ENCODE results near the gene PCGF1. TPM values are rescaled to one million over a fixed set of nuclear protein-coding genes. Genes with fewer than 3 reads are reported as not detected.
A peak's percentile ranks its signal among the peaks of the same experiment; 100 is the strongest.

PCGF1 gene
- total RNA-seq, 2 experiments from 2014 or later: 11.6 to 13.8 TPM

DNA sequence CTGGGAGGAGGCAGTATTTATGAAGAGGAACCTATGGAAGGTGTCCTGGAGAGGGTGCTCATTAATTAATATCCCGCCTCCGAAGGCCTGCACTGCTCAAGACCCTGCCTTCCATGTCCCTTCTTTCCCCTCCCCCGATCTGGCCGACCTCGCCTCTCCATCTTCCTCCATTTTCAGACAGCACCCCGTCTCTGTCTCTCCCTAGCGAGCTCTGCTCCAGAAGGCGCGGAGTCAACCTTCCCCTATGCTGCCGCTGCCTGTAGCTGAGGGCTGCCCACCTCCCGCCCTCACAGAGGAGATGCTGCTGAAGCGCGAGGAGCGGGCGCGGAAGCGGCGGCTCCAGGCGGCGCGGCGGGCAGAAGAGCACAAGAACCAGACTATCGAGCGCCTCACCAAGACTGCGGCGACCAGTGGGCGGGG is 50.4 kb downstream of the PCGF1 start:
- CTCF ChIA-PET: interaction anchor here (1.1 to 6.2 kb wide), 4 partner anchors 17 to 66 kb away, joined by 3 to 61 read pairs (median 6); partner anchors contain the start of genes CCDC142 and TTC31
- H3K4me1 Mint-ChIP-seq (ENCODE audit: low read depth): peaks cover 69% of the 10 kb centered on the region
- Histone ChIP-seq H3K4me3 (ENCODE audit: low read length) (peak overlapping the region; percentile 96), H3K27me3 (ENCODE audit: control insufficient read depth in 1 of 2, insufficient read depth in 2 of 2, low read length in 2 of 2) (no peaks in the 10 kb centered on the region), H3K4me1 (ENCODE audit: insufficient read depth, low read length) (peaks cover 54% of the 10 kb centered on the region), H3K36me3 (ENCODE audit: insufficient read depth, low read length) (peaks cover 13% of the 10 kb centered on the region), H3K9me3 (ENCODE audit: control insufficient read depth in 1 of 2, insufficient read depth in 1 of 2, low read length in 2 of 2) (no peaks in the 10 kb centered on the region), H3K27ac (ENCODE audit: low read depth in 1 of 2, low read length in 2 of 2) (peak overlapping the region; percentile 100)
- POLR2A ChIA-PET: interaction anchor here (0.8 to 6.5 kb wide), 17 partner anchors 13 to 1223 kb away, joined by 3 to 225 read pairs (median 6); partner anchors contain the start of genes AUP1, C2orf81, CCDC142 and CCT7
- no peaks in the 10 kb centered on the region for H3K9me3 Mint-ChIP-seq
- intact Hi-C loops (cut with DNase I, micrococcal nuclease): loop anchor here (2.0 to 10.0 kb wide), 3 partner anchors 52 to 1222 kb away; partner anchors contain the start of genes CCT7 (in 2 of the 2), PRADC1 (in 2 of the 2) and TPRKB (in 1 of the 2)
- no peaks in the 10 kb centered on the region for H3K27me3 Mint-ChIP-seq
- peak overlapping the region; percentile 95 for H3K4me3 Mint-ChIP-seq
- H3K36me3 Mint-ChIP-seq (ENCODE audit: low read depth): peaks cover 30% of the 10 kb centered on the region
- ATAC-seq (ENCODE audit: poor library complexity): peak; percentile 9
- peak overlapping the region; percentile 98 for H3K27ac Mint-ChIP-seq
- TF ChIP-seq, protein P1, sequence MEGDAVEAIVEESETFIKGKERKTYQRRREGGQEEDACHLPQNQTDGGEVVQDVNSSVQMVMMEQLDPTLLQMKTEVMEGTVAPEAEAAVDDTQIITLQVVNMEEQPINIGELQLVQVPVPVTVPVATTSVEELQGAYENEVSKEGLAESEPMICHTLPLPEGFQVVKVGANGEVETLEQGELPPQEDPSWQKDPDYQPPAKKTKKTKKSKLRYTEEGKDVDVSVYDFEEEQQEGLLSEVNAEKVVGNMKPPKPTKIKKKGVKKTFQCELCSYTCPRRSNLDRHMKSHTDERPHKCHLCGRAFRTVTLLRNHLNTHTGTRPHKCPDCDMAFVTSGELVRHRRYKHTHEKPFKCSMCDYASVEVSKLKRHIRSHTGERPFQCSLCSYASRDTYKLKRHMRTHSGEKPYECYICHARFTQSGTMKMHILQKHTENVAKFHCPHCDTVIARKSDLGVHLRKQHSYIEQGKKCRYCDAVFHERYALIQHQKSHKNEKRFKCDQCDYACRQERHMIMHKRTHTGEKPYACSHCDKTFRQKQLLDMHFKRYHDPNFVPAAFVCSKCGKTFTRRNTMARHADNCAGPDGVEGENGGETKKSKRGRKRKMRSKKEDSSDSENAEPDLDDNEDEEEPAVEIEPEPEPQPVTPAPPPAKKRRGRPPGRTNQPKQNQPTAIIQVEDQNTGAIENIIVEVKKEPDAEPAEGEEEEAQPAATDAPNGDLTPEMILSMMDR (IDR thresholded peaks at IDR 0.05): no peak
- DNase-seq: no peak

Other genes starting within 250 kb of the PCGF1 start
- 10 to 100 TPM in 1 of 2 experiments, 1 to 10 TPM in 1; 7.8 to 10.4 TPM for gene SLC4A5, start 164.3 kb downstream of the PCGF1 start, total RNA-seq
- 10 to 100 TPM; 51.4 to 60.7 TPM for gene DCTN1, start 127.4 kb downstream of the PCGF1 start, total RNA-seq
- 1 to 10 TPM; 2.9 to 3.4 TPM for gene C2orf81, start 86.1 kb downstream of the PCGF1 start, total RNA-seq
- 10 to 100 TPM; 21.7 to 25.1 TPM for gene WDR54, start 86.0 kb downstream of the PCGF1 start, total RNA-seq
- gene RTKN, start 65.8 kb downstream of the PCGF1 start, total RNA-seq: under 1 TPM; 0.20 to 0.27 TPM
- 10 to 100 TPM; 41.3 to 41.8 TPM for gene INO80B, start 52.6 kb downstream of the PCGF1 start, total RNA-seq
- gene WBP1, start 49.3 kb downstream of the PCGF1 start, total RNA-seq: 10 to 100 TPM; 79.1 to 80.5 TPM
- gene MOGS, start 42.3 kb downstream of the PCGF1 start, total RNA-seq: 10 to 100 TPM; 47.6 to 48.6 TPM
- gene MRPL53, start 35.0 kb downstream of the PCGF1 start, total RNA-seq: 10 to 100 TPM; 39.5 to 44.3 TPM
- 10 to 100 TPM; 10.2 to 12.4 TPM for gene CCDC142, start 24.7 kb downstream of the PCGF1 start, total RNA-seq
- gene TTC31, start 24.6 kb downstream of the PCGF1 start, total RNA-seq: 10 to 100 TPM; 20.6 to 26.1 TPM
- gene LBX2, start 8.1 kb downstream of the PCGF1 start, total RNA-seq: not detected
- gene TLX2, start 6.8 kb upstream of the PCGF1 start, total RNA-seq: under 1 TPM; 0.14 to 0.30 TPM
- under 1 TPM in 1 of 2 experiments, not detected in 1; 0.22 TPM for gene DQX1, start 18.5 kb upstream of the PCGF1 start, total RNA-seq
- gene AUP1, start 22.0 kb upstream of the PCGF1 start, total RNA-seq: 100 to 1,000 TPM; 162 to 170 TPM
- 10 to 100 TPM; 15.3 to 16.0 TPM for gene HTRA2, start 22.2 kb upstream of the PCGF1 start, total RNA-seq
- gene LOXL3, start 46.2 kb upstream of the PCGF1 start, total RNA-seq: under 1 TPM in 1 of 2 experiments, not detected in 1; 0.25 TPM
- 1 to 10 TPM; 3.4 to 6.0 TPM for gene DOK1, start 47.0 kb upstream of the PCGF1 start, total RNA-seq
- gene M1AP, start 140.6 kb upstream of the PCGF1 start, total RNA-seq: not detected
- 1 to 10 TPM; 6.8 to 7.3 TPM for gene SEMA4F, start 146.6 kb upstream of the PCGF1 start, total RNA-seq

Data from CD4-positive, alpha-beta T cell (primary cell).